KBM-7 (cell line): ENCODE data around the gene ZNF716.
"Not testable (repeated sequence)": the region's sequence is repeated elsewhere in the genome, so short reads cannot be mapped to it uniquely, and the experiment has no call there.

Experiments
- DNase-seq: peaks from one replicate; pipeline ENCODE4 v3.0.0-alpha.2; 2015
- in situ Hi-C: fragments of 300-500 bp; cut with MboI; formaldehyde crosslinking; loops from 2 replicates; pipeline ENCODE4 v1.14.3; 2020; ENCODE audit warnings: low sequenced_read_pairs, low pct_unique_long_range_greater_than_20kb, mixed read lengths

ZNF716 gene

GRCh38 chr7:57449904-57450303 is at the start of gene ZNF716:
ZNF716 (plus strand) TSS chr7:57450177; CDS start chr7:57450289, 112 bp downstream.
- DNase-seq = no peak
- in situ Hi-C loops = no loop called here

- no peak for DNase-seq
Observed at GRCh38 chr7:57400531-57401155, 49.3 kb upstream of the ZNF716 start.

GRCh38 chr7:57403051-57403450 is 46.9 kb upstream of the ZNF716 start:
- in situ Hi-C loops, DNase-seq: not testable (repeated sequence)

More at GRCh38 chr7:57400531-57401155, 49.3 kb upstream of the ZNF716 start:
- in situ Hi-C loops = no loop called here

- in situ Hi-C loops = no loop called here
- DNase-seq = no peak
Observed at GRCh38 chr7:57403601-57404342, 46.2 kb upstream of the ZNF716 start.

GRCh38 chr7:57404343-57404966 is 45.5 kb upstream of the ZNF716 start:
- in situ Hi-C loops = no loop called here
- DNase-seq = no peak

- in situ Hi-C loops = no loop called here
- DNase-seq = no peak
Observed at GRCh38 chr7:57404967-57405421, 45.0 kb upstream of the ZNF716 start.

GRCh38 chr7:57407125-57407524 is 42.9 kb upstream of the ZNF716 start:
- DNase-seq = no peak
- in situ Hi-C loops = no loop called here

- in situ Hi-C loops = no loop called here
Observed at GRCh38 chr7:57412168-57412567, 37.8 kb upstream of the ZNF716 start.

GRCh38 chr7:57412618-57413017 is 37.4 kb upstream of the ZNF716 start:
- DNase-seq = no peak
- in situ Hi-C loops = no loop called here

More at GRCh38 chr7:57412168-57412567, 37.8 kb upstream of the ZNF716 start:
- DNase-seq = no peak

- no peak for DNase-seq
- in situ Hi-C loops = no loop called here
Observed at GRCh38 chr7:57413529-57414398, 36.2 kb upstream of the ZNF716 start.

GRCh38 chr7:57414415-57414814 is 35.6 kb upstream of the ZNF716 start:
- in situ Hi-C loops = no loop called here
- DNase-seq = no peak

GRCh38 chr7:57414852-57415251 is 35.1 kb upstream of the ZNF716 start:
- DNase-seq = no peak
- in situ Hi-C loops = no loop called here

- in situ Hi-C loops = no loop called here
- no peak for DNase-seq
Observed at GRCh38 chr7:57415326-57415725, 34.7 kb upstream of the ZNF716 start.

GRCh38 chr7:57415730-57416129 is 34.2 kb upstream of the ZNF716 start:
- no peak for DNase-seq
- in situ Hi-C loops = no loop called here

- no peak for DNase-seq
- in situ Hi-C loops = no loop called here
Observed at GRCh38 chr7:57416601-57417358, 33.2 kb upstream of the ZNF716 start.

- in situ Hi-C loops = no loop called here
- DNase-seq = no peak
Observed at GRCh38 chr7:57417736-57418135, 32.2 kb upstream of the ZNF716 start.

- DNase-seq = no peak
- in situ Hi-C loops = no loop called here
Observed at GRCh38 chr7:57423768-57424167, 26.2 kb upstream of the ZNF716 start.

- in situ Hi-C loops = no loop called here
- DNase-seq = no peak
Observed at GRCh38 chr7:57424515-57425238, 25.3 kb upstream of the ZNF716 start.
